Omental fat pad (tissue), 4 donors: ENCODE results near the gene ABCC6. TPM values are rescaled to one million over a fixed set of nuclear protein-coding genes. Genes with fewer than 3 reads are reported as not detected.

Experiments used
- ATAC-seq: fragments of 150-250 bp; one replicate; pipeline ENCODE4 v1.9.1; 2016; ENCODE audit warnings: mild to moderate bottlenecking, moderate library complexity; ENCODE audit not compliant: low FRiP score
- DNase-seq: peaks from one replicate; pipeline ENCODE4 v3.0.0-alpha.2; 2019; ENCODE audit warnings: low spot score
- CTCF ChIP-seq, 3 donors: fragments of 450-650 bp; IDR thresholded peaks; one replicate each; pipeline ENCODE4 v1.5.1; 2016 to 2017; ENCODE audit warnings: antibody characterized with exemption in 3 of 3, mild to moderate bottlenecking in 3 of 3, moderate library complexity in 2 of 3
- total RNA-seq, 4 donors: library from RNA; depleted of rRNA; stranded (reverse); fragments of >200 nt; gene quantifications; one replicate each; pipeline ENCODE4 v1.1.0, GENCODE V29; 2016

Gene ABCC6
- total RNA-seq, 4 donors from 2014 or later, result 2.2 to 9.9 (median 3.8) TPM

GRCh38 chr16:16147316-16147999 lies 75.8 kb downstream of the ABCC6 start:
- no peak for ATAC-seq
- no peak for TF ChIP-seq CTCF (IDR thresholded peaks at IDR 0.05)
- no peak for DNase-seq

GRCh38 chr16:16146380-16147315 lies 76.6 kb downstream of the ABCC6 start:
- no peak for TF ChIP-seq CTCF (IDR thresholded peaks at IDR 0.05)
- no peak for DNase-seq
- no peak for ATAC-seq

- no peak for ATAC-seq
- TF ChIP-seq CTCF (IDR thresholded peaks at IDR 0.05), result no peak
- DNase-seq, result no peak
These were observed 78.0 kb downstream of the ABCC6 start for GRCh38 chr16:16145286-16145685.

GRCh38 chr16:16144416-16144815 lies 78.9 kb downstream of the ABCC6 start:
- TF ChIP-seq CTCF (IDR thresholded peaks at IDR 0.05), result no peak
- DNase-seq (no peak), ATAC-seq (no peak)

GRCh38 chr16:16143931-16144330 lies 79.4 kb downstream of the ABCC6 start:
- no peak for TF ChIP-seq CTCF (IDR thresholded peaks at IDR 0.05)
- DNase-seq, result no peak
- no peak for ATAC-seq

GRCh38 chr16:16143038-16143763 lies 80.1 kb downstream of the ABCC6 start:
- DNase-seq (no peak), ATAC-seq (no peak)
- no peak for TF ChIP-seq CTCF (IDR thresholded peaks at IDR 0.05)
